ENCODE measurements around the gene VTI1A.

VTI1A gene

DNA sequence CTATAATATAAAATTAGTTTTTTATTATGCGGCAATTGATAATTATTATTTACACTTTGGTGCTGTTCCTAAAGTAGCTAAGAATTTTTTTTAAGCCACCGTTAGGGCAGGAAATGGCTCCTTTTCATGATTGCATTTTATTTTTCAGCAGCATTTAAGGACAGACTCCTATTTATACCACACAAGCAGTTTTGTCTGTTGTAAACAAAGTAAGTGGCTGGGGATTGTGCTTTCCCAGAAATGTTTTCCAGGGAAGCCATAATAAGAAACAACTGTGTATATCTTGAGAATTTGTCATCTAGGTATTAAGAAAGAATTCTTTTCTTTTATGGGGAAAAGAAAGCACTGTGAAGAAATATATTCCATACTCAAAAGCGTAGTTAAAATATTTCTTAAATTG is 232.0 kb downstream of the VTI1A start:
- no peak for DNase-seq (ENCODE audit: low read depth in 3 of 3)

DNA sequence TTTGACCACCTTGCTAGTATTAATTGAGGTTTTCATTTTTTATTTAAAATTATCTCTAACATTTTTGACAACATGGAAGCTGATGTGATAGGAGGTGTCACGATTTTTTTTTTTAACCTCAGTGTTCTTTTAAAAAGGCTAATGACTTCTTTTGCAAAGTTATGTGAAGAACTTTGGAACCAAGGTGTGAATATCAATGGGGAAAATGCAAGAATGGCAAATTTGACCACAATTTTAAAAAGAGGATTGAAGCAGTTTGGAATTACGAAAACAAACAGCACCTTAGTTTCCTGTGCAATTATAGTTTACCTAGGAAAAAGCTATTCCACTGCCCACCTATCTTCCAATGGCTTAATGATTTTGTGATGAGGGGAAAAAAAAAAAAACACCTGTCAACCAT is 232.4 kb downstream of the VTI1A start:
- no peak for DNase-seq (ENCODE audit: low read depth in 3 of 3)

DNA sequence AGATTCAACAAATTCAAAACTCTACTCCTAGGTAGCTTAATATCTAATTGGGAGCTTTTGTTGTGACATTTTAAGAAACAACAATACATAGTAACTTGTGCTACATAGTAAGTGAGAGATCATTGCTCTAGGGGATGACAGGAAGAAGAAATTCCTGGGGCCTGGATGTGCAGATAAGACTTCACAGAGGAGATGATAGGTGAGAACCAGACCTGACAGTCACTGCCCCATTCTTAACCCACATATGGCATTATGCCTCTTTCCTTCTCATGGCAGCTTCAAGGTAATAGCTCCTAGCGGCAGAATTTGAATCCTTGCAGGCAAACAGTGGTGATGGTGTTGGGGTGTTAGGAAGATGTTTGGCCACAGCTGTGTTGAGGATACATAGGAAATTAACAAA is 233.6 kb downstream of the VTI1A start:
- no peak for DNase-seq (ENCODE audit: low read depth in 3 of 3)

DNA sequence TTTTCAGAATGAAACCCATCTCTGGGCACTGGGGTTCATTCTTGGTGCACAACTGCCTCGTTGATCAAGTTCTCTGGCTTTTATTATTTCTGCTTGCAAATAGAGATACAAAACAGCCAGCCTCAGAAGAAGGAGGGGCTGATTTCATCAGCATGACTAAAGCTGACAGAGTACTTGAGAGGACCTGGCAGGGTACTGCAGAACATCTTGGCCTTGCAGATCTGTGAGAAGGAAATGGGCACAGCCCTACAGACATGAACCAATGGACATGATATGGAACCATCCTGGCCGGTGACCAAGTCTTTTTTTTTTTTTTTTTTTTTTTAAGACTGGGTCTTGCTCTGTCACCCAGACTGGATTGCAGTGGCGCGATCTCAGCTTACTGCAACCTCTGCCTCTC is 240.6 kb downstream of the VTI1A start:
- DNase-seq (ENCODE audit: low read depth in 3 of 3) = no peak

DNA sequence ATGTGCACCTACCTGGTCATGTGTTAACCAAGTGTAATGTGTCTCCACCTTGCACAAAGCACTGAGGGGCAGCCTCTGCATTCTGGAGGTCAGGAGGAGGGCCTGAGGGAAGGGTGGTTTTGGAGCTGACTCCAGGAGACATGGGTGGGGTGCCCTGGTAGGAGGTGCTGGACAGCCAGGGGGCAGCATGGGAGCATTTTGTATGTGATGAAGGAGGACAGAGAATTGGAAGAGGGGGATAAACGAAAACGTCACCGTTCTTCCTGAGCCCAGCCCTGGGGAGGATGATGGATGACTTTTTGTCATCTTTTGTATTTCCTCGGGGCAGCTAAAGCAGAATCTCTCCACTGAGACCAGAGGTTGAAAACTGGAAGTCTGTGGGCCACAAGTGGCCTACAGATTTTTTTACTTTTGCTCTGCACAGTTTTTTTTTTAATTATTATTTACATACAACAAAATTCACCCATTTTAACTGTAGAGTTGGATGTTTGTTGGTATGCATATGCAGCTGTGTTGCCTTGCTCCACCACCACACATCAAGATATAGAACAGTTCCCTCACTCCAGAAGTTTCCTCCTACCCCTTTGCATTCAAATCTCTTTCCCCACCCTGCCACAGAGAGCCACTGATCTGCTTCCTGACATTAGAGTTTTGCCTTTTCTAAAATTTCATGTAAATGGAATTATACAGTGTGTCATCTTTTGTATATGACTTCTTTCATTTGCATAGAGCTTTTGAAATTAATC is 242.5 kb downstream of the VTI1A start:
- DNase-seq (ENCODE audit: low read depth in 3 of 3) = no peak

DNA sequence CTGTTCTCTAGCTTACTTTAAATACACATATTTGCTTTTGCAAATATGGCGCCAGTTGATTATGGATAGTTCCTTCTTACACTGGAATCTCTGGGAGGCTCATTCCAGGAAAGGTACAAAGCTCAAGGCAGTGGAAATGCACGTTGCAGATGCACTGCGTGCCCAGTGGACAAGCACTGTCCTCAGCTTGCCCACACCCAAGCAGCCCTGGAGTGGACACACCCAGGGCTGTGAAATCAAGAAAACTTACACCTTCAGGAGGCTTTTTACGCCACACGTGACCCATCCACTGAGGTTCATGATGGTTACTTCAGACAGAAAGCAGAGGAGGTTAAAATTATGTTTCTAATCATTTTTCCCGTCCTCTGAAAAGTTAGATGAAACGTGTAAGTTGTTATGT is 248.5 kb downstream of the VTI1A start:
- no peak for DNase-seq (ENCODE audit: low read depth in 3 of 3)

DNA sequence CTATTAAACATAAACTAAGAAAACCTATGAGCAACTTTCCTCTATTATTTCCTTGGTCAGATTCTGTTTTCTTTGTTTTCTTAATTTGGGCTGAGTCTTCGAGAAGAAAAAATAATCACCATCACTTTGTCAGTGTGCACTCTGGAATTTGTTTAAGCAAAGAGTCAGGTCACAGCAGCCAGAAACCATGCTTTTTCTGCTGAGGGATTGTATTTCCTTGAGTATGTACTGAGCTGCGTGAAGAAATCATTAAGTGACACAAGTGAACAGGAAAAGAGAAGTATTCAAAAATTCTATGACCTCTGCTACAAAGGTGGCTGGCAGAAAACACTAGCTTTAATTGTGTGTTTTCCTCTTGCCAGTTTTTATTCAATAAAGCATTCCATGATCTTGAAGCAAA is 249.6 kb downstream of the VTI1A start:
- no peak for DNase-seq (ENCODE audit: low read depth in 3 of 3)

DNA sequence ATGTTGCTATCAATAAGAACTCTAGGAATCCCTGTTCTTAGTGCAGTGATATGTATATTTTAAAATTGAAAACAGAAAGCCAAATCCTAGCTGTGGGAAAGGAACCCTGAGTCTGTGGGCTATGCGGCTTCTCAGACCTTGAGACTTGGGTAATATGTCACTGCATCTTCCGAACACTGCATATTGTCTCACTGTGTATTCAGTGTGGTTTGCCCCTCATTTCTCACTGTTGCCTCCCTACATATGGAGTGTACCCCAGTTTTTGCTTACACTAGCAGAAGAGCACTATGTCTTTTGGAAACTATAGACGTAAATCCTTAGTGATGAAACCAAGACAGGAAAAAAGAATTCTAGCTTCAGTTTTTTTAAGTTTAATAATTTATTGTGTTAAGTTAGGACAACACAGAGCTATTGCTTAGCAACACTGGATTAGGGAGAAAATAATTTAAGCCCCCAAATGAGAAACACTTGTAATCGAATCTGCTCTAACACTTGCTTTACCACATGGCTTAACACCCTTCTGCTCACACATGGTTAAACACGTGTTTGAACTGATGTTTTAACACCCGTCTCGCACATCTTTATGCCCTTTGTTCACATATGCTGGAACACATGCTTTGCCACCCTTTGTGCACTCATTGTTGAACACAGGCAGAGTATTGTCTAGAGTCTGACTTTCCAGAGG is 251.3 kb downstream of the VTI1A start:
- DNase-seq (ENCODE audit: low read depth in 3 of 3) = no peak

DNA sequence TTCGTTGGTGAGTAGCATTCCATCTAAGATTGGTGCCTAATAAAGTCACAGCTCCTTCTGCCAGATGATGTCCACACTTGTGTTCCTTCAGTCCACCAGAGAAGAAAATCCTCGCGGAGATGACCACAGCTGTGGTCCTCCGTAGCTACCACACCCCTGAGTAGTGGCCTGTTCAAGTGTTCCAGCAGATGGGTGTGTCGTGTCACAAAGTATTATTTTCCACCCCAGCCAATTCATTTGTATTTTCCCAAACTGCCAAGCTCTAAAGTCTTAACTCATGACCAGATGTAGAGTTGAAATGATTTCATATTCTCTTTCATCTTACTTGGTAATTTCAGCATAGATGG is 251.8 kb downstream of the VTI1A start:
- DNase-seq (ENCODE audit: low read depth in 3 of 3) = no peak

DNA sequence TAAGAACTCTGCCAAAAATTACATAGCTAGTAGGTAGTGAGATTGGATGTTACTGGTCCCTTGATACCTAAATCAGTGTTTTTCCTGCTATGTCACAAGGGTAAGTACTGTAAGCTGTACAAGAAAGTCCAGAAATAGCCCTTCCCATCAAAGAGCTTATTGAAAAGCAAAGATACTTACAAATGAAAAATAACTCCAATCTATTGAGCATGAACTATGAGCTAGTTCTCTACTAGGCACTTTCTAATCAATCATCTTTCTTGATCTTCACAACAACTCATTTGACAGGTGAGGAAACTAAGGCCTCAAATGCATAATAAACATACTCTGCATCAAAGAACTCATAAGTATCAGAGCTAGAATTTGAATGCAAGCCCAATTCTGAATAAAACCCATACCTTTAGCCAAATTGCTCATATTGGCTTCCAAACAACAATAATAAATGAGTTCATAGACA is 253.2 kb downstream of the VTI1A start:
- no peak for DNase-seq (ENCODE audit: low read depth in 3 of 3)

DNA sequence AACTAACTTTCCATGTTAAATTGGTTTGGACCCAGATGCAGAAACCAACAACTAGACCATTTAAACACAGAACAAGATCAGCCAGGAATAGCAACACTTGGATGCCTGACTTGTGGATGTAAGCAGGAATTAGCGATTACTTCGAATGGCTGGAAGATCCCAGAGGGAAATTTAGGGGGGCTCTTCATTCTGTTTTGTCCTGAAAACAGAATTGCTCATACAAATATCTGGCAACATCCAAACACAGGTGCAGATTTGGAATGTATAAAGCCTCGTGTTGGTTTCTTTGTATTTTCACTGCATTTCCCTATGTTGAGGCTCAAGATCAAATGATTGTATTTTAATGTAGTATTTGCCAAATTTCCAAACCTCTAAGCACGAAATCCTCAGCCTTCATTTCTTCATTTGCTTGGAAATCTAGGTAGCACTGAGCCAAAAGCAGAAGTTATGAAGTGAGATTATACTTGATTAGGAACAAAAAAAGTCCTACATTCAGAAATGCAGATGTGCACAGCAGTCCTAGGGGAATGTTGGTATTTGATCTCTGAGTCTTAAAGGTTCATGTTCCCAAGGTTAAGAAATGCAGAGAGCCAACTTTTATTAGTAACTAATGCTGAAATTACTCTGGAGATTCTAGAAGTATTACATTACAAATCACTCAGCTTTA is 254.3 kb downstream of the VTI1A start:
- DNase-seq (ENCODE audit: low read depth in 3 of 3) = no peak

DNA sequence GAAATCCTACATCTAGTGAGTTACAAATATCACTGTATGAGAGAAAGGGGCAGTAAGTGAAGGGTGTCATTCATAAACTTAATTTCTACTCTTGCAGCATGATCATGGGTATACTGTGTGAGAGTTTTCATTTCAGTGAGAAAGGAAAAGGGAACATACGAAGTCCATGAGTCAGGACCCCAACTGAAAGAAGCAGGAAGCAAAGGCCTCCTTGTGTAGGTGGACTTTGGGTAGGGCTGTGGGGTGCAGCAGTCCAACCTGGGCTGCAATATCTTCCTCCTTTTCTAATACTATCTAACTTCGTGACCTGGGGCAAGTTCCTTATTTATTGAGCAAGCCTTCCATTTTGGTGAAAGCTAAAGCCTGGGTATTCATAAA is 254.9 kb downstream of the VTI1A start:
- no peak for DNase-seq (ENCODE audit: low read depth in 3 of 3)

DNA sequence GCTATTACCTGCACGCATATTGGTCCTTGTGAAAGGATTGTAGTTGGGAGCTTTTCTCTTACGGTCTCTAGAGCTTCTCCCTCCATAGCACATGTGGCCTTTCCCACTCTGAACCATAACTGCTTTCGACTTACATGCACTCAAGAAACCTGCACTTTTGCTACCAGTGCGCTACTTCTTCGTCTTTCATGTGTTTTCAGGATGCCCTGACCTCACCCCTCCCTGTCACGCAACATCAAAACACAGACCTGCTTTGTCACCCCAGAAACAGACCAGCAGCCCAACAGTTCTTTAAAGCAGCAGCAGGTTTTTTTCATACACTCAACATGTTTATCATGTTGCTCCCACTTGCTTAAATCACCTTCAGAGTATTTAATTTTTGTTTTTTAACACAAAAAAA is 259.6 kb downstream of the VTI1A start:
- no peak for DNase-seq (ENCODE audit: low read depth in 3 of 3)

DNA sequence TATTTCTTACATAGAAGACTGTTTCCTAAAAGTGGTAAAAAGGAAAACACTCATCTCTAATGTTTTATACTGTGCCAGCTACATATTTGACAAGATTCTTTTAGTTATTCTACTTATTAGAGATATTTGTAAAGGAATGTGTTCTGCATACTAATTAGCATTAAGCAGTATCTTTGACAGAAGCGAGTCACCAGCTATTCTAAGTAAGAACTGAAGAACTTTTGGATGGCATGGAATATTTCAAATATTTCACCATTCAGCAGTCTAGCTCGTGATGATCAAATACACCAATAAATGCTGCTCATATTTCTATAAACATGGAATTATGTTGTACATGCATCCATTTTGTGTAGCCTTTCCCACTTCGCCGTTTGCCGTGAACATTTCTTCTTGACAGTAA is 261.4 kb downstream of the VTI1A start:
- no peak for DNase-seq (ENCODE audit: low read depth in 3 of 3)

DNA sequence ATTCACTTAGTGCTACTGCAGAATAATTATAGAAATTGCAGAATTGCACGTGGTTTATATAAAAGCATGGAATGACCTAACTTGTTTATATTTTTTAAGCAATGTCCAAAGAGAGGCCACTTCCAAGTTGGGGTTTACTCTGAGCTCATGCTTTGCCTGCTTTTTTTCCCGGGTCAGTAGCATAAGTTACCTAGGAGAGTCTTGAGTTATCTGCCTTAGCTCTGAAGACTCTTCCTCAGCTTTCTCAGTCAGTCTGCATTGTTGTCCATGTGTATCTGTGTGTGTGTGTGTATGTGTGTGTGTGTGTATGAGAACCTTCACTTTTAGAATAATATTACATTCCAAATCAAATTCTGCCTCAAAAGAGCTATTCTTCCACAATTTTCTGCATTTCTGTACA is 263.5 kb downstream of the VTI1A start:
- DNase-seq (ENCODE audit: low read depth in 3 of 3) = no peak

DNA sequence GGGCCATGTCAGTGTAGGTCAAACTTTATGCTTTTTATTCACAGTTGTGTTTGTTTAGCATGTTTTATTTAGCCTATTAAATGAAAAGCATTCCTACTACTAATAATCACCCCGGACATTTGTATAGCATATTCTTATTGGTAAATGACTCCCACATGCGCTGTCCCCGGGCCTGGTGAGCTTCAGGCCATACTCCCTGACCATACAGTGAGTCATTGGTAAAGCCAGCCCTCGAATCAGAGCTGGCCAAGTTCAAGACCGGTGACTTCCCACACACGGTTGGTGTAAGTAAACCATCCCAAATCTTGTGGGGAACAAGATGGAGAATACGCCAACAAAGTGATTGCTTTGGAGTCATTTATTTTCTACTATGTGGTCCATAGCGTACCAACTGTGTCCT is 264.4 kb downstream of the VTI1A start:
- no peak for DNase-seq (ENCODE audit: low read depth in 3 of 3)

DNA sequence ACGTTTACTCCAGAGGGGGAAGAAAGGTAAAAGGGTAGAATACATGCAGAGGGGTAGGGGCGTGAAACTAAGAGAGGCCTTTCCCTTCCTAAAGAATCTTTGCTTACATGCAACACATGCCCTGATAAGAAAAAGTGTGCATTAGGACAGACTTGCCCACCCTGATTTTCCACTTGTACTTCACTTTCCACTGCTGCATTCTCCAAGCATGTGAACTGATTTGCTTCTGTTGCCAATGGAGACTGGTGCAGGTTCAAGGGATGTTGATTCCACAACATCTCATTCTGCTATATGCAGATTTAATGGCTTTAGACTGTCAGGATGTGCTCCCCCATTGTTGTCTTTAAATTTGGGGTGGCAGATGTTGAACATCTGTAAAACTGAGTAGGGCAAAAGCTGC is 265.5 kb downstream of the VTI1A start:
- no peak for DNase-seq (ENCODE audit: low read depth in 3 of 3)

DNA sequence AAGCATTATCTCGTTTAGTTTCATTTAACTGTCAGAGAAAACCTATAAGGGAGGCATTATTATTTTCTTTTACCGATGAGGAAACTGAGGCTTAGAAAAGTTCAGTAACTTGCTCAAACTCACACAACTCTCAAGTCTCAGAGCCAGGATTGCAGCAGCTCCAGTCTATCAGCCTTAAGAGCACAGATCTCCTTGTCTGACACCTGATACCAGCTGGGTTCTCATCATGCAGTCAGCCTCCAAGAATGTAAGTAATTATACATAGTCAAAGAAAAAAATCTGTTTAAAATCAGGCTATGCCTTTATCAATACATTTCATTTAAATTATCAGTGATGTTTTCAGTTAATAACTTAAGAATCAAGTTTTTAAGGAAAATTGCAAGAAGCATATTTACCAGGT is 266.4 kb downstream of the VTI1A start:
- DNase-seq (ENCODE audit: low read depth in 3 of 3) = no peak

DNA sequence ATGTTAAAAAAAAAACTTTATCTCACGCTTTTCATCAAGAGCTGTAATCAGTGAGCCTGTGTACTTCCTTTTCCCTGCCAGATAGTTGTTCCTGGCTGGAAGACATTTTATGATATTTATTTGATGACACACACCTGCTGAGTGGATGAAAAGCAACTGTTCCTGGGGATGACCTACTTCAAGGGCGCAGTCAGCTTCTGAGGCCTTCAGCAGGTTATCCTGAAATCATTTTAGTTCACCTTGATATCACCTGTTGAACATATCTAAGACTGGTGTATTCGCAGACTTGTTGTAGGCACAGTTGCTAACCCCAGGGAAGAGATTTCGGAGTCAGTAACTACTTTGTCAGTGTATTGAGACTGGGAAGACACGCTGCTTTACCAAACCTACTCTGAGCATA is 268.6 kb downstream of the VTI1A start:
- DNase-seq (ENCODE audit: low read depth in 3 of 3) = no peak

DNA sequence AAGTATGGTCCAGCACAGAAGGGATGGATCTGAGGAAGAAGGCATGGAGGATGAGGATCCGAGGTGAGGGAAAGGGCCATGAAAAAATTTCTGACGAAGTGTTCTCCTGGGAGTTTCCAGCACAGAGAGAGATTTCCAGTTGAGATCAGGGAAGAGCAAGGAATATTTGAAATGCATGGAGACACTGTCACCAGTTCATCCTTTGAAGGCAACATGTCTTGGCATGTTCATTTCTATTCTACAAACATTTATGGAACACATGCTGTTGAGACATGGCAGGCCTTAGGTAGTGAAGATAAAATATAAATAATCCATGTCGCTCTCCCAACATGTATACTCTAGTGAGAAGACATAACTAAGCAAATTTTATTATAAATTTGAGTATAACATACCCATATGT is 269.1 kb downstream of the VTI1A start:
- DNase-seq (ENCODE audit: low read depth in 3 of 3) = no peak

DNA sequence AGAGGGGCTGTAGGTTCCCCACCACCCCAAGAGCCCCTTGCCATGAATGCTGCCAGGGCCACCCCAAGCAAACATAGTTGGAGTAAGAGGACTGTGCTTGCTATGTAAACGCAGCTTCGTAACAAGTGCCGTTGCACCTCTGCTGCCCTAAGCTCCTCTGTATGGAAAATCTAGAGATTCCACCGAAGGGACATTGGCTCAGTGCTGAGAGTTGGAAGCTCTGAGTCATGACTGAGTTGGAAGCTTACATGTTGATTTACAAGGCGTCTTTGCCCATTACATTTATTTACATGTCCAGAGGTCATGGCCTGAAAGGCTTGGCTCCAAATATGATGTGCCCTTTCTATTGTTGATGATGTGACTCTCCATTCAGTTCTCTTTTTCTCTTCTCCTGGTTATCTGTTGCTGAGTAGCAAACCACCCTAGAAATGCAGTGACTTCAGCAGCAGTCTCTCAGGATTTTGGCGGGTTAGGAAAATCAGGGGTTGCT is 270.0 kb downstream of the VTI1A start:
- no peak for DNase-seq (ENCODE audit: low read depth in 3 of 3)

DNA sequence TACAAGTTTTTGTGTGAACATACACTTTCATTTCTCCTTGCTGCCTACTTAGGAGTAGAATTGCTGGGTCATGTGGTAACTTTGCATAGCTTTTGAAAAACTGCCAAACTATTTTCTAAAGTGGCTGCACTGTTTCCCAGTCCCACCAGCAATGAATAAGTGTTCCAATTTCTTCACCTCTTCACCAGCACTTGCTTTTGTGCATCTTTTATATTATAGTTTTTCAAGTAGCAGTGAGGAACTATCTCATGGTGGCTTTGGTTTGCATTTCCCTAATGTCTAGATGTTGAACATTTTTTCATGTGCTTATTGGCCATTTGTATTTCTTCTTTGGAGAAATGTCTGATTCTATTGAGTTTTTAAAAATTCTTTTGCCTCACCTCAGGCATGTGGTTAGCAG is 273.2 kb downstream of the VTI1A start:
- no peak for DNase-seq (ENCODE audit: low read depth in 3 of 3)

DNA sequence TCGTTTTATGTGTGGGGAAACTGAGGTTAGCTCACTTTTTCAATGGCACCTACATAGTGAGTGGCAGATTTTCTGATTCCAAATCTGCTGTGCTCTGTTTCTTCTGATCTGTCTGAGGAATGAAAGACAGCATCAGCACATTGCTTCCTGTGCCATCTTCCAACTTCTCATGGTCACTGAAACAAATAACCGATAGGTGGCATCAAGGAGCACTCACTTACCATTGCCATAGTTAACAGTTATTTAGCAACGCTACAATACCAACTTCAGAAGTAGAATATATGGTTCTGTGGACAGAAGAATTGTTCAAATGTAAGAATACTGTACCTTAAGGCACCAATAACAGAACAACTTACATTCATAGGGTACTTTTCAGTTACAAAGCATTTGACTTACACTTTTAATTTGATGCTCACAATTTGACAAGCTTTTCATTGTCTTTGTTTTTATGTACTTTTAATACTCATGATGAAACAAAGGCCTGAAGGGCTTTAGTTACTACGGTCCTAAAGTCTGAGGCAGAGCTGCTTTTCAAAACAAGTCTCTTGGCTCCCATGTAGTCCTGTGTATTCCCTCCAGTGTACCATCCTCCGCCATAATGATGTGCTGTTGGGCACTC is 274.2 kb downstream of the VTI1A start:
- DNase-seq (ENCODE audit: low read depth in 3 of 3) = no peak
